Pancreas (tissue), 10 donors: ENCODE data around the gene RXFP2. TPM values are rescaled to one million over a fixed set of nuclear protein-coding genes. Genes with fewer than 3 reads are reported as not detected.

Source experiments
- ATAC-seq, 4 donors: fragments of 200-7000 bp; cut with Tn5 transposase; one replicate each; pipeline versions ENCODE4 v1.8.0 to v1.9.1; 2020; ENCODE audit warnings: mild to moderate bottlenecking in 4 of 4, moderate library complexity in 4 of 4
- DNase-seq, 6 donors: peaks; one replicate each; pipeline ENCODE4 v3.0.0-alpha.2; 2020
- FAIRE-seq: peaks from 2 replicates; lab custom pipeline; 2012; peaks lifted over from hg19 to GRCh38; lab: Jason Lieb, UNC
- H3K27ac ChIP-seq, 4 donors: fragments of 200-600 bp; sonication (generic); 1 replicate in 3 of 4; 2 replicates in 1 of 4; pipeline versions ENCODE4 v1.5.0 to v1.8.0; 2020
- H3K27me3 ChIP-seq, 4 donors: fragments of 200-600 bp; one replicate each; pipeline ENCODE4 v1.8.0; 2021
- H3K36me3 ChIP-seq, 3 donors: fragments of 200-600 bp; sonication (generic) in 1 of 3; one replicate each; pipeline versions ENCODE4 v1.5.0 to v1.8.0; 2020 to 2021
- H3K4me1 ChIP-seq, 3 donors: fragments of 200-600 bp; one replicate each; pipeline ENCODE4 v1.8.0; 2021
- H3K4me3 ChIP-seq, 4 donors: fragments of 200-600 bp; sonication (generic) in 2 of 4; one replicate each; pipeline versions ENCODE4 v1.5.0 to v1.8.0; 2020 to 2021
- H3K9me3 ChIP-seq, 4 donors: fragments of 200-600 bp; one replicate each; pipeline ENCODE4 v1.8.0; 2021
- CTCF ChIP-seq, 4 donors: fragments of 200-600 bp; sonication (generic) in 3 of 4; IDR thresholded peaks; one replicate each; pipeline versions ENCODE4 v1.5.0 to v1.8.0; 2021; ENCODE audit warnings: antibody characterized with exemption in 4 of 4
- WGBS, 2 donors: extraction: QIAGEN DNeasy Blood & Tissue Kit; methylation state at CpG; one replicate each; pipeline ENCODE4 v1.1.7; 2013; 5-methylcytosine and 5-hydroxymethylcytosine counted together
- intact Hi-C, 3 donors: fragments of 100-400 bp; cut with DNase I; formaldehyde crosslinking; loops; one replicate each; pipeline versions ENCODE4 v1.11.1 to v1.14.2; 2022
- polyA plus RNA-seq, 2 donors: library from polyadenylated mRNA; stranded (reverse); fragments of 200-250 nt; gene quantifications; one replicate each; pipeline ENCODE4 v1.2.3, GENCODE V29; 2013
- total RNA-seq, 6 donors: library from RNA; stranded (reverse); fragmentation: NEBNext Ultra II Directional in 4 of 6; extraction: Animal tissue kit (Norgen Biotek cat#: 25700) in 4 of 6; gene quantifications; one replicate each; pipeline versions ENCODE4 v1.2.1 to v1.2.4, GENCODE V29; 2021 to 2023
- donor health status: healthy with polysubstance abuse.
- donor health status: DM: no; HTN: no; CAD: no; lungs with moderate emphysema.
- donor health status: DM: no; HTN: no; CAD: no.
- donor health status: control.
- donor health status: control.
- donor health status: Bipolar disorder and iron deficiency.
- donor health status: DM: yes; HTN: yes; CAD: no.
- donor health status: DM: no; HTN: no; CAD: no.
- donor health status: DM: no; HTN: no; CAD: no.
- donor health status: DM: yes; HTN: yes; CAD: no.

The RXFP2 gene
- total and polyA plus RNA-seq, 8 donors, result 0.02 TPM; not detected in 7

GRCh38 chr13:31717583-31717982 is 21.7 kb upstream of the RXFP2 start:
- no peak for TF ChIP-seq CTCF (IDR thresholded peaks at IDR 0.05)
- no peak overlapping the region for H3K4me3 ChIP-seq
- no peaks in the 10 kb centered on the region for H3K9me3 ChIP-seq
- FAIRE-seq, result no peak
- no peaks in the 10 kb centered on the region for H3K36me3 ChIP-seq
- ATAC-seq, result no peak
- no peak overlapping the region for H3K27ac ChIP-seq
- intact Hi-C loops, result no loop called here
- no peaks in the 10 kb centered on the region for H3K4me1 ChIP-seq
- no peak for DNase-seq
- H3K27me3 ChIP-seq, result no peaks in the 10 kb centered on the region

GRCh38 chr13:31719214-31719613 is 20.1 kb upstream of the RXFP2 start:
- FAIRE-seq (no peak), ATAC-seq (no peak), DNase-seq (no peak)
- TF ChIP-seq CTCF (IDR thresholded peaks at IDR 0.05), result no peak
- H3K36me3 ChIP-seq, result no peaks in the 10 kb centered on the region
- no peaks in the 10 kb centered on the region for H3K4me1 ChIP-seq
- no peak overlapping the region for H3K4me3 ChIP-seq
- H3K27ac ChIP-seq, result no peak overlapping the region
- 56 to 71% methylated on average over 3 of the region's 3 CpGs for WGBS, 2 donors
- no peaks in the 10 kb centered on the region for H3K27me3 ChIP-seq
- intact Hi-C loops, result no loop called here
- H3K9me3 ChIP-seq, result no peaks in the 10 kb centered on the region

GRCh38 chr13:31722673-31723072 is 16.7 kb upstream of the RXFP2 start:
- 33 to 41% methylated on average over 5 of the region's 5 CpGs for WGBS, 2 donors

GRCh38 chr13:31725841-31726240 is 13.5 kb upstream of the RXFP2 start:
- ATAC-seq (no peak), DNase-seq (no peak), FAIRE-seq (no peak)
- intact Hi-C loops, result no loop called here
- Histone ChIP-seq H3K27me3 (no peaks in the 10 kb centered on the region), H3K4me1 (no peaks in the 10 kb centered on the region), H3K4me3 (no peak overlapping the region), H3K9me3 (no peaks in the 10 kb centered on the region), H3K27ac (no peak overlapping the region), H3K36me3 (no peaks in the 10 kb centered on the region)
- no peak for TF ChIP-seq CTCF (IDR thresholded peaks at IDR 0.05)
- 75 to 80% methylated on average over 5 of the region's 5 CpGs for WGBS, 2 donors

More at GRCh38 chr13:31722673-31723072, 16.7 kb upstream of the RXFP2 start:
- Histone ChIP-seq H3K27ac (no peak overlapping the region), H3K4me3 (no peak overlapping the region), H3K27me3 (no peaks in the 10 kb centered on the region), H3K4me1 (no peaks in the 10 kb centered on the region), H3K9me3 (no peaks in the 10 kb centered on the region), H3K36me3 (no peaks in the 10 kb centered on the region)
- FAIRE-seq, result no peak
- intact Hi-C loops, result no loop called here
- no peak for ATAC-seq
- no peak for TF ChIP-seq CTCF (IDR thresholded peaks at IDR 0.05)
- DNase-seq, result no peak

- no peaks in the 10 kb centered on the region for H3K9me3 ChIP-seq
- no peak for TF ChIP-seq CTCF (IDR thresholded peaks at IDR 0.05)
- FAIRE-seq (no peak), DNase-seq (no peak), ATAC-seq (no peak)
- no peak overlapping the region for H3K4me3 ChIP-seq
- no peaks in the 10 kb centered on the region for H3K36me3 ChIP-seq
- WGBS, 2 donors, result 54 to 79% methylated on average over 6 of the region's 6 CpGs
- H3K27me3 ChIP-seq, result no peaks in the 10 kb centered on the region
- no peak overlapping the region for H3K27ac ChIP-seq
- intact Hi-C loops, result loop anchor here in 1 of 3 donors (10.0 kb wide), 1 partner anchor 297 kb away; no protein-coding TSS in a partner anchor
- H3K4me1 ChIP-seq, result no peaks in the 10 kb centered on the region
Observed at GRCh38 chr13:31731921-31732320, 7.4 kb upstream of the RXFP2 start.
